HG02571 (cell line): Measurements from ENCODE around the gene DICER1.
"Not testable (repeated sequence)": the region's sequence is repeated elsewhere in the genome, so short reads cannot be mapped to it uniquely, and the experiment has no call there.

Source experiments
- ATAC-seq: cut with Tn5 transposase; IDR thresholded peaks from one replicate; pipeline ENCODE4 v1.9.1; 2021; ENCODE audit warnings: mild to moderate bottlenecking, moderate library complexity; ENCODE audit not compliant: unreplicated experiment

Gene DICER1, protein sequence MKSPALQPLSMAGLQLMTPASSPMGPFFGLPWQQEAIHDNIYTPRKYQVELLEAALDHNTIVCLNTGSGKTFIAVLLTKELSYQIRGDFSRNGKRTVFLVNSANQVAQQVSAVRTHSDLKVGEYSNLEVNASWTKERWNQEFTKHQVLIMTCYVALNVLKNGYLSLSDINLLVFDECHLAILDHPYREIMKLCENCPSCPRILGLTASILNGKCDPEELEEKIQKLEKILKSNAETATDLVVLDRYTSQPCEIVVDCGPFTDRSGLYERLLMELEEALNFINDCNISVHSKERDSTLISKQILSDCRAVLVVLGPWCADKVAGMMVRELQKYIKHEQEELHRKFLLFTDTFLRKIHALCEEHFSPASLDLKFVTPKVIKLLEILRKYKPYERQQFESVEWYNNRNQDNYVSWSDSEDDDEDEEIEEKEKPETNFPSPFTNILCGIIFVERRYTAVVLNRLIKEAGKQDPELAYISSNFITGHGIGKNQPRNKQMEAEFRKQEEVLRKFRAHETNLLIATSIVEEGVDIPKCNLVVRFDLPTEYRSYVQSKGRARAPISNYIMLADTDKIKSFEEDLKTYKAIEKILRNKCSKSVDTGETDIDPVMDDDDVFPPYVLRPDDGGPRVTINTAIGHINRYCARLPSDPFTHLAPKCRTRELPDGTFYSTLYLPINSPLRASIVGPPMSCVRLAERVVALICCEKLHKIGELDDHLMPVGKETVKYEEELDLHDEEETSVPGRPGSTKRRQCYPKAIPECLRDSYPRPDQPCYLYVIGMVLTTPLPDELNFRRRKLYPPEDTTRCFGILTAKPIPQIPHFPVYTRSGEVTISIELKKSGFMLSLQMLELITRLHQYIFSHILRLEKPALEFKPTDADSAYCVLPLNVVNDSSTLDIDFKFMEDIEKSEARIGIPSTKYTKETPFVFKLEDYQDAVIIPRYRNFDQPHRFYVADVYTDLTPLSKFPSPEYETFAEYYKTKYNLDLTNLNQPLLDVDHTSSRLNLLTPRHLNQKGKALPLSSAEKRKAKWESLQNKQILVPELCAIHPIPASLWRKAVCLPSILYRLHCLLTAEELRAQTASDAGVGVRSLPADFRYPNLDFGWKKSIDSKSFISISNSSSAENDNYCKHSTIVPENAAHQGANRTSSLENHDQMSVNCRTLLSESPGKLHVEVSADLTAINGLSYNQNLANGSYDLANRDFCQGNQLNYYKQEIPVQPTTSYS (N-terminal part only)

DNA sequence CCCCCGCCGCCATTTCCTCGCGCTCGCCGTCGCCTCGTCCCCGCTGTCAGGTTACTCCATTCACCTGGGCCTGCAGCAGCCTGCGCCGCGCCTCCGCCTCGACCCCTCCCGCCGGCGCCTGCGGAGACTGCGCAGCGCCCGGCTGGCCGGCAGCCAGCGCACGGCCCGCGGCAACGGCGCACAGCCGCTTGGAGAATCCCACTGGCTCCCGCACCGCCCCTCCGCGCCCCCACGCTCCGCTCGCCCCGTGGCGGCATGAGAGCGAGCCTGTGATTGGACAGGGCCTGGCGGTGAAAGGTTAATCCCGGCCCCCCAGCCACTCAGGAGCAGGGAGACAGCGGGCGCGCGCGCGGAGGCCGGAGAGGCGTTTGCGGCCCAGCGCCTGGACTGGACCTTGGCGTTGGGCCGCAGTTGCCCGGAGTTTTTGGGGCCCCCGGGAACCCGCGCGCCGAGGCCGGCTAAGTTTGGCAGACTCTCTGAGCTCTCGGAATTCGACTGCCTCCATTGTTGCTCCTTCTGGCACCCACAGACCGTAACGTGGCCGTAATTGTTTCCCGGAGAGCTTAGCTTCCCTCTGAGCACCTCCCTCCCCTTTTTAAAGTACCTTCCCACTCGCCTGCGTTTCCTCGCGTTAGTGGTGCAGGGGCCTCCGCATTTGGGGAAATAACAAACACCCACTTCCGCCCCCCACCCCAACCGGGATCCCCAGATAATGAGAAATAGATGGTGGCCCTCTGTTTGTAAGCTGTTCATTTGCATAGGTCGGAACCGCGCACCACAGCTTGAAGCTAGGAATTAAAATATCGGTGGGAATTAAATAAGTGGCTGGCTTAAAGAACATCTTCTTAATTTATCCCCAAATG is at the start of gene DICER1:
Gene DICER1 (minus strand): TSS at position 203 of the 863 bp plus-strand sequence. CDS start 24,071 bp downstream, outside the sequence.
- ATAC-seq = peak; percentile 79

DNA sequence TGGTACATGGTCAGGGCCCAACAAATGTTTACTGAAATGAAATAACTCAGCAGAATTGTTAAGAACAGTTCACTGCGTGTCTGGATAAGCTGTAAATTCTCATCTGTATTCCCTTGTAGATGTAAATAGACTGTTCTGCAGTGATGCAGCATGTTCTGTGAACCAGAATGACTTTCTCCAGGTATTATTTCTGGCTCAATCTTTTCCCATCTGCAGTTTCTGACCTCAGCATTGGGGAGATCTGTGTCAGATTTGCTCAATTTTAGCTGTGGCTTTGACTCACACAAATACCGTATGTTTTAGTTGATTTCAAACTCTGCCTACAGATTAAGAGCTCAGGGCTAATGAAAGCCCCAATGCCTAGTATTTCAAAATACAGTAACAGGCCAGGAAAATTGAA is 49.2 kb upstream of the DICER1 start:
- ATAC-seq = no peak

DNA sequence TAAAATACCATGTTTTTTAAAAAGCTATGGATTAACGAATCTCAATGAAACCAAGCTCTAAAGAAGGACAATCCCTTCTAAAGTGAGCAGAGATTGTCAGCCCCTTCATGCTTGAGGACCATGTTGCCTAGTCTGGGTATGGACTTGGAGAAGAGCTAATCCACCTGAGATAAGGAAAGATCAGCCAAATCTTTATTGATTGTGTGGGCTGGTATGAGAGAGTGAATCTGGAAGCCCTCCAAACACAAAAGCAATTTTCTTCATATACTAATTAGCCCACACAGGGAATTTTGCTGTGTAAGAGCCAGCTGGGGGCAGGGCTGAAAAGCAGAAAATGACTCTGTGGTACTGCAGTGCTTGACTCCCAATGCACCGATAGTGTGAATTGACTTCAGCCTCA is 47.4 kb upstream of the DICER1 start:
- no peak for ATAC-seq

DNA sequence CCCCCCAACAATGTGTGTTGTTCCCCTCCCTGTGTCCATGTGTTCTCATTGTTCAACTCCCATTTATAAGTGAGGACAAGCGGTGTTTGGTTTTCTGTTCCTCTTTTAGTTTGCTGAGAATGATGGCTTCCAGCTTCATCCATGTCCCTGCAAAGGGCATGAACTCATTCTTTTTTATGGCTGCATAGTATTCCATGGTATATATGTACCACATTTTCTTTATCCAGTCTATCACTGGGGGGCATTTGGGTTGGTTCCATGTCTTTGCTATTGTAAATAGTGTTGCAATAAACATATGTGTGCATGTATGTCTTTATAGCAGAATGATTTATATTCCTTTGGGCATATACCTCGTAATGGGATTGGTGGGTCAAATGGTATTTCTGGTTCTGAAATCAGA is 44.4 kb upstream of the DICER1 start:
- not testable (repeated sequence) for ATAC-seq

DNA sequence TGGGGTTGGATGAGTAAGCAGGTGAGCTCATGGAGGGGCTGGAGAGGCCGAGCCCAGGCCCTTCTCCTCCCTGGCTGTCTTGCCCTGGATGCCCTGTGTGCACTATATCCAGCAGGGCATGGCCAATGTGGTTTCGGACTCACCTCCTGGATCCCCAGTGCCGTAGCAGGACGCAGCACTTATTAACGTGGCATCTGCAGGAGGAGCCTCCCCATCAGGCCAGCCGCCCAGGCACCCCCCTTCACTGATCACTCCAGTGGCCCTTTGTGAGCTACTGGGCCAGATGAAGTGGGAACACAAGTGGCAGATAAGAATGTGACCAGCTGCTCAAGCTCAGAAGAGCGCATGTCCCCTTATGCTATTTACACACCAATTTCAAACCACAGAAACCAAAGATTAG is 43.1 kb upstream of the DICER1 start:
- ATAC-seq = no peak

DNA sequence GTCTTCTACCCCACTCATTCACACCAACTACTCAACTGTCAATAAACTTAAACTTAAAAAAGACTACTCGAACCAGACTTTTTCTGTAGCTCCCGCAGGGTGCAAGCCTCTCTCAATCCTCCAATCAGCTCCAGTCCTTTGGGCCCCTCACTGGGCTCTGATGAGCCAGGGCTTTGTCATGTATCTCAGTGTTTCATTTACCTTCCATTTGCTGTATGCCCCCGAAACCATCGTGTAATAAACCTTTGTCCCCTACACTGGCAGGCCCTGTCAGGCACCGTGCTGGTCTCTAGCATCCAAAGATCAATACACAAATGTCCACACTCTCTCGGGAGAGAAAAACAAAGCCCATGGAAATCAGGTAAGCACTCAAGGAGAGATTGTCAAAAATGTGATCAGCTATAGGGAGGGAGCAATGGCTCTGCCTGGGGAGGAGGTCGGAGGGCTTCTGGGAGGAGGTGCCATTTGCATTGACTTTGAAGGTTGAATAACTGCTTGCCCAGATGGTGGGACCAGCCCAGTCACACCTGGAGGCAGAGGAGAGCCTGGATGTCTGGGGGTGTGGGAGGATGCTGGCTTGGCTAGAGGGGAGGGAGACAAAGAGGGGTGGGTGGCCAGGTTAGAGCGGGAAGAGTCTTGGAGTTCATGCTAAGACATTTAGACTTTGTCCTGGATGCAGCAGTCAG is 42.1 kb upstream of the DICER1 start:
- ATAC-seq = no peak

DNA sequence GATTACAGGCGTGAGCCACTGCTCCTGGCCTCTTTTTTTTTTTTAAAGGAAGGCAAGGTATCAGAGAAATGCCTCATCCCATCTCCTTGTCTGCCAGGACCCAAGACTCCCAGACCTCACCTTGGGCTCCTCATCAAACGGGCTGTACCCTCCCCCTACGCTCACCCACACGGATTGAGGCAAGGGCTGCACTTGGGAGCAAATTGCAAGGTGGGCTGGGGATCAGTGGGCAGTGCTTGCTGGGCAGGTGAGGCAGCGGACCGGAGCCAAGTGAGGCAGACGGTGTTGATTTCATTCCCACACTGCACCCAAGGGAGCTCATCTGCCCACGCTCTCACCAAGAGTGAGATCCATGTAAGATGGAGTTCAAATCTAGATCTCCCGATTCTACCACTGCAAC is 41.0 kb upstream of the DICER1 start:
- ATAC-seq = no peak

DNA sequence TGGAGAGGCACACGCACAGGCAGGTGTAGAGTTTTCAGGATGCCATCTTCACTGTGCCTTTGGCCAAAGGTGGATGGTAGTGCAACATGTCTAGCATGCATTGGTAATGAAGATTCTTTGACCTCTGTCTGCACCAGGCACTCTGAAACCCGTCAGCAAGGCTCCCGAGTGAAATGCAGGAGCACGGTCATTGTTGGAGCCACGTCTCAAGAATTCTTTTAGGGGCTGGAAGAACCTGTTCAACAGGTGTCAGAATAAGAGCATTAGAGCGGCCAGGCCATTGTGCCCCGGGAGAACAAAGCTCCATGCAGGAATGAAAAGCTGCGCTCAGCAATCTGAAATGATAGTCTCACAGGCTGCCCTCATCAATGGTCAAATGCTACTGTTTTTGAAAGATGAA is 40.2 kb upstream of the DICER1 start:
- no peak for ATAC-seq

DNA sequence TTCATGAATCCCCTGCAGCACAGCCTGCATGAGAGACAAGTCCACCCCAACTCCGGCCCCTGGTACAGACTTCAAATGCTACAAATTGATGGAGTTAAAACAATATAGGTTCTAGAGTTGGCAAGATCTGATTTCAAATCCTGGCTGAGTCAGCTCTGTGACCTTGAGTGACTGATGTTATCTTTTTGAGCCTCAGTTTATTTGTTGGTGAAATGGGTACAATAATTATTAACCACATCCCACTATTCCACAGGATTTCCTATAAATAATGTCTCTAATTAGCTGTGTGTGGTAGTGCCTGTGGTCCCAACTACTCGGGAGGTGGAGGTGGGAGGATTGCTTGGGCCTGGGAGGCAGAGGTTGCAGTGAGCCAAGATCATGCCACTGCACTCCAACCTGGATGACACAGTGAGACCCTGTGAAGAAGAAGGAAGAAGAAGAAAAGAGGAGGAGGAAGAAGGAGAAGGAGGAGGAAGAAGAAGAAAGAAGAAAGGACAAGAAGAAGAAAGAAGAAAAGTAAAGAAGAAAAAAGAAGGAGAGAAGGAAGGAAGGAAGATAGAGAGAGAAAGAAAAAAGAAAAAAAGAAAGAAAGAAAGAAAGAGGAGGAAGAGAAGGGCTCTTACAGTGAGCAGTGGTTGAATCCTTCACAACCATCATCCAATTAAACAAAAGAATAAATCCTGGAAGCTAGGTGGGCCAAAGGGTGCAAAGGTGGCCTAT is 39.7 kb upstream of the DICER1 start:
- no peak for ATAC-seq

DNA sequence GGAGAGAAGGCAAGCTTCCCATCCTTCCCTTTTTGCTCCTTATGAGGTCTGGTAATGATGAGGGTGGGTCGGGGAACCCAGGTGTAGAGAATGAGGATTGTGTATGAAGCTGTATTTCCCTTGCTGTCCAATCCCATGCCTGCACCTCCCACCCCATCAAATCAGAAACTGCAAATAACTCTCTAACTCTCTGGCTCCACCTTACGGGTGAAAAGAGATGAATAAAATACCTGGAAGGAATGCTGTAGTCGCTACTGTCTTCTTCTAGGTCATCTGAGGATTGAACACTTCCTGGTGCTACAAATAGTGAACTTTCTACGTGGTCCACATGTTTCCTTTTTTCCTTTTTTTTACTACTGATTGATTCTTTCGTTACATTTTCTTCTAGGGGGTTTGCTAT is 38.9 kb upstream of the DICER1 start:
- no peak for ATAC-seq

DNA sequence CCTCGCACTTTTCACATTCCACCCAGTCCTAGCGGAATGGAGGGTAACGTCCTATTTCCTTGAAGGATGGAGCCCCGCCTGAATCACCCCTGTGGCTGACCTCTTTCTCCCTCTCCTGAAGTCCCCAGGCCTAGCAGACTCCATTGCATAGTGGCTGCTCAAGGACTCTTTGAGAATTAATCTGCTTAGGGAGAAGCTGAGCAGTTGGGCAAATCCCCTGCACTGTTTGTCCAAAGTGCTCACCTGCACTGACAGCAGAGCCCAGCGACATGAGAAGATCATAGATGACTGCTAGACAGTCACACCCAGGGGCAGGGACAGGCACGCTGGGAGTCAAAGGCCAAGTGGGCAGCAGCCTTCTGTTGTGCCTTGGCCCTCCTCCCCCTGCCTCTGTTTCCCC is 37.7 kb upstream of the DICER1 start:
- no peak for ATAC-seq

DNA sequence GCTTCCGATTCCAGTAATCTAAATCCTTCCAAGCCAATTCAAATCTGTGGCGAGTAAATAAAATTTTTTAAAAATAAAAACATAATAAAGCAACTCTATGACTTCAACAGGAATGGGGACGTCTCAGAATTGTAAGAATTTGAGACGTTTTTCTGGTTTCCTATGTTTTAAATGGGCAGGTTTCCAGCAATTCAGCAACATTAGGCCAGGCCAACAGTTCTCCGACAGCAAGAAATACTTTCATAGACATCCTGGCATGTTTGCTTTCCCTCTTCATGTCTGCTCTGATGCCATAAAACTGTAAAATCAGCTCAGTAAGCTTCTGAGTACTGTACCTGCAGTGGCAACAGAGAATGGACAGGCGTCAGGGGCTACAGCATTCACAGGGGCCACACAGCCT is 35.8 kb upstream of the DICER1 start:
- no peak for ATAC-seq

DNA sequence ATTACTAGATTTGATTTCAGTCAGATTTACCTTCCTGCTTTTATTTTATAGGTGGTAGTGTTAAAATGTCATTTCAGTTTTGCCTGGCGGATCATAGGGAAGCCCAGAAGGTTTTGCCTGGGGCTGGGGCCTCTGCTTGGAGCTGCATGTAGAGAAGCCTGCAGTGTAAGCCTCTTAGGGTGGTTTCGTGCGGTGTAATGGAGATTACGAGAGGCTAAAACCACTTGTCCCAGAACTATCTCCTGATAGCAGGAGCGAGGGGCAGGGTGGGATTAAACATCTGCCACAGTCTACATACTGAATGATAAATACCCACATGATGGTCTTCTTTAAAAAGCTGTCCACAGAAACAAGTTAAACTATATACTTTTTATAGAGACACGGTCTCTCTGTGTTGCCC is 35.0 kb upstream of the DICER1 start:
- ATAC-seq = no peak

DNA sequence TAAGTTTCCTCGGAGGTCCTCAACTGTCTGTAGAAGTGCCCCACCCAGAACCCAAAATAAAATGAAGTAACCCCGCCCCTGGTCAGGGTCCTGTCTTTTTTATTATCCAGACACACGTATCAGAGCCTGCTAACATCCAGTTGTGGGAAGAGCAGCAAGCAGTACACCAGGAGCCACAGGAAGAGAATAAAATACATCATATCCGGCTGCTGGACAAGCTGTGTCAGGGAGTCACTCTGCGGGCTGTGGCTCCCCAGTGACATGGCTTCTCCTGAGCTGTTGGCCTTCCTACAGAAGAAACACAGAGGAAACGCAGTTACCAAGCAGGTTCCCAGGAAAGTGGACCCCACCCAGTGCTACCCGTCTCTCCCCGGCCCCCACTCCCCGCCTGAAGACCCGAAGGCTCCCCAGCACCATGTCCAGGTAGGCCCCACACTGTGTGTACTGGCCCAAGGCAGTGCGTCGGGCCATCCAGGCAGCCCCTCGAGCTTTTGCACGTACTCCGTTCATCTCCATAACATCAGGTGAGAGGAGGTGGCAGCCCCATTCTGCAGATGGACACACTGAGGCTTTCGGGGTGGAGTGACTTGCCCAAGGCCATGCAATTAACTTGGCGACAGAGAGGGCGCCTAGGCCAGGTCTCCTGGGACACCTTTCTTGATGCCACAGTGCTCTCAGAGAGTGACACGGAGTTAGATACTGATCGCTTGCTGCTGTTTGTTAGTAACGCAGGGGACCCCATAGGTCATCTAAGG is 34.3 kb upstream of the DICER1 start:
- no peak for ATAC-seq

DNA sequence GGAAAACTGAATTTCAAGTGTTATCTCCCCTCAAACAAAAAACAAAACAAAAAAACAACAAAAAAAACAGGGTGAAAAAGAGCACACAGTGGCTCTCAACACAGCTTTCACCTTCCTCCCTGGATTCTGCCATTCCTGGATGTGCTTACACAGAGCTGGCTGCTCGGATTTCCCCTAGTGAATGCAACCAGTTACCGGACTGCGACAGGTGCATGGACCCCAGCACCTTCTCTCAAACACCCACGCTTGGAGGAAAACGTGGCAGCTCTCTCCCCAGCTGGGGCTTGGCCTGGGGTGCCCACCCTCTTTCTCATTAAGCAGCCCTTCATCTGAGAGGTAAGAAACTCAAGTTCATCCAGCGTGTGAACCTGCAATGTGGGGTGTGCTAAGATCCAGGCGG is 33.5 kb upstream of the DICER1 start:
- ATAC-seq = no peak

DNA sequence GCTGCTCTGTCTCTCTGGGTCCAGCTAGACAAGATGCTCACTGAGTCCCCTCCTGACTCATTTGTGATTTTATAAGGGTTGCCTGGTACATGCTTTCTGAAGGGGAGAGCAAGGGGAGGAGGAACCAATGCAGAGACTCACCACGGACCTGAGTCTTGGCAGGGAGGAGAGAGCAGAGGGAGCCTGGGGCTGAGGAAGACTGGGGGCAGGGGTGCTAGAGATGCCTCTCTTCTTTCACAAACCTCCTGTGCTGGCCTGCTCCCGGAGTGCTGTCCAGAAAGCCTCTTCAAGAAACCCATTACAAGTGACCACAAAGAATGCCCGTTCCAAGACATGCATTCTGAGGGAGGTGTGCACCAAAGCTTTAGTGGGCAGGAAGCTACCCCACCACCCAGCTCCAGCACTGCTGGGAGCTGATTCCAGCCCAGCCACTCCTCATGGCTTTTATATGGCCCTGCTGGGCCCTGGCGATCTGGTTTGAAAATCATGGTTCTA is 33.1 kb upstream of the DICER1 start:
- ATAC-seq = no peak

DNA sequence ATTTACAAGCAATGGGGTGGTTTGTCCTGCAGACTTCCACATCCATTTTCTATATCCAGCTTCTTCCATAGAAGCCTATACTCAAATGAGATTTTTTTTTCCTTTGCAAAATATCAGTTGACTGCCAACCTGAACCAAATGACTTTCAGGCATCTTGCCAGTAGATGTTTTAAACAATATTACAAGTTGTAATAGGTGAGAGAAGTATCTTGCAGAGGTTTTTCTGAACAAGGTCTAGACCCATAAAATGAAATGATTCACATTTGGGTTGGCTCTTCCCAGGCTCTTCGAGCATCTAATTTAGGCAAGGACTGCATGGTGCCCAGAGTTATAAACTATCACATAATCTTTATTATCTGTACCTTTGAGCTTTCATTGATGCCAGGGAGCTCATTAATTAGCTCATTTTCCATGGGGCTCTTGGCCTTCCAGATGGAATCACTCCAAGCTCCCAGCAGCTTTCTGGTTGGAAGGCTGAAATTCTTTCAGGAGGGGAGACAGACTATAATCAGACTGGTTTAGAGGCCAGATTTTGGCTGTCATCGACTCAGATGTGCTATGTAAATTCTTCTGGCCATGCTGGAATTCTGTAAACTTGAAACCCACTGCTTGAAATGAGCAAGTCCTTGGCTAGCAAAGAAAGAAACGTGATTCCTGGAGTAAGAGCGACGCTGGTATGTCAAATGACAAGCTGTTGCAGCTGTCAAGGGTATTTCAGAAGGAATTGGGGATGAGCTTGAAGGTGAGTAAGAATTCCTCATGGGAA is 32.2 kb upstream of the DICER1 start:
- ATAC-seq = no peak

DNA sequence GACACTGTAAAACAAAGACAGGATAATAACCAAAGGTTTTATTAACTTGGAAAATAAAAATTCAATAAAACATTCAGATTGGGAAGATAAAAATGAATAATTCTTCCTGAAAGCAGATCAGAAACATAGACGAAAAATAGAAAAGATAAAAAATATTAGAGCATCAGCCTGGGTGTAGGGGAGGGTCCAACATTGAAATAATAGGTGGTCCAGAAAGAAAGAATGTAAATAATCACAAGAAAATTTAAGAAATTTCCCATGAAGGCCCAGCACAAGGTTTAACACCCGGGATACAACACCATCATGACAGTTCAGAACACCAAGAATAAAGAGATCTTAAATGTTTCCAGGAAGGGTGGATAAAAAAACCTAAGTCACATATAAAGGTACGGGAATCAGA is 31.1 kb upstream of the DICER1 start:
- no peak for ATAC-seq
